Endothelial cell of umbilical vein (primary cell): ENCODE measurements around the gene RAD18. TPM values are rescaled to one million over a fixed set of nuclear protein-coding genes. Genes with fewer than 3 reads are reported as not detected.

Source experiments
- BruUV-seq: library from RNA; stranded (reverse); fragments of 400-500 nt; replicated peaks from 2 replicates; lab custom pipeline; 2021; lab: Mats Ljungman, UMichigan
- CTCF ChIA-PET: fragments of 300-600, 350-600 bp; sonication (Branson Sonifier 250); formaldehyde crosslinking; loops from one replicate; lab custom pipeline; 2021; ENCODE audit warnings: antibody characterized with exemption, inconsistent platforms; lab: Charles Lee
- POLR2A ChIA-PET: fragments of 300-600, 350-600 bp; sonication (Branson Sonifier 250); formaldehyde crosslinking; loops from one replicate; lab custom pipeline; 2021; ENCODE audit warnings: antibody characterized with exemption, inconsistent platforms; lab: Charles Lee
- DNase-seq: peaks from one replicate; pipeline ENCODE4 v3.0.0-alpha.2; 2011; ENCODE audit warnings: low read depth, low spot score
- FAIRE-seq: peaks from 2 replicates; lab custom pipeline; 2011; peaks lifted over from hg19 to GRCh38; lab: Jason Lieb, UNC
- H2AFZ ChIP-seq: 2 replicates; pipeline ENCODE4 v1.6.0; 2012; ENCODE audit warnings: low read depth, low read length, control low read depth, inconsistent platforms
- H3K27ac ChIP-seq: 2 replicates; pipeline ENCODE4 v1.5.1; 2011; ENCODE audit warnings: low read depth, mild to moderate bottlenecking, control low read depth, low read length, moderate library complexity; ENCODE audit not compliant: insufficient read depth
- H3K27me3 ChIP-seq, 2 experiments: 2 replicates each; pipeline versions ENCODE4 v1.6.0 to v1.6.1; 2011; ENCODE audit warnings: low read length in 2 of 2, mixed read lengths in 1 of 2; ENCODE audit not compliant: control insufficient read depth in 2 of 2, insufficient read depth in 2 of 2
- H3K36me3 ChIP-seq, 2 experiments: 2 replicates in 1 of 2; 3 replicates in 1 of 2; pipeline ENCODE4 v1.5.1; 2011; ENCODE audit warnings: low read length in 2 of 2, mild to moderate bottlenecking in 1 of 2, moderate library complexity in 1 of 2; ENCODE audit not compliant: control insufficient read depth in 2 of 2, insufficient read depth in 2 of 2; ENCODE audit errors: extremely low read depth in 1 of 2
- H3K4me1 ChIP-seq: 3 replicates; pipeline ENCODE4 v1.5.1; 2011; ENCODE audit warnings: mild to moderate bottlenecking, low read length; ENCODE audit not compliant: control insufficient read depth, insufficient read depth; ENCODE audit errors: extremely low read depth
- H3K4me2 ChIP-seq: 2 replicates; pipeline ENCODE4 v1.6.1; 2011; ENCODE audit warnings: low read length, control low read depth, mixed read lengths; ENCODE audit not compliant: insufficient read depth
- H3K4me3 ChIP-seq, 3 experiments: fragments of 200-600 bp in 1 of 3; sonication (generic), shearing (Covaris generic) in 1 of 3; replicated peaks in 1 of 3; 2 replicates each; pipeline ENCODE4 v1.5.1; 2011 to 2016; ENCODE audit warnings: control low read depth in 3 of 3, low read length in 3 of 3, mild to moderate bottlenecking in 2 of 3, inconsistent platforms in 1 of 3, low read depth in 1 of 3, moderate library complexity in 1 of 3; ENCODE audit not compliant: insufficient read depth in 1 of 3
- H3K79me2 ChIP-seq: 2 replicates; pipeline ENCODE4 v1.6.0; 2012; ENCODE audit warnings: low read length, inconsistent platforms; ENCODE audit not compliant: control insufficient read depth, insufficient read depth
- H3K9ac ChIP-seq: replicated peaks from 2 replicates; pipeline ENCODE3; 2011; ENCODE audit warnings: low read length, control low read depth; ENCODE audit not compliant: insufficient read depth; ENCODE audit errors: extremely low read depth
- H3K9me1 ChIP-seq: replicated peaks from 3 replicates; pipeline ENCODE4 v1.6.0; 2011; ENCODE audit warnings: mild to moderate bottlenecking, low read length; ENCODE audit not compliant: control insufficient read depth, insufficient read depth; ENCODE audit errors: extremely low read depth
- H3K9me3 ChIP-seq: replicated peaks from 2 replicates; pipeline ENCODE4 v1.5.1; 2012; ENCODE audit warnings: low read length, inconsistent platforms; ENCODE audit not compliant: control insufficient read depth, insufficient read depth
- H4K20me1 ChIP-seq: replicated peaks from 2 replicates; pipeline ENCODE3; 2011; ENCODE audit warnings: mild to moderate bottlenecking, low read length; ENCODE audit not compliant: control insufficient read depth, insufficient read depth; ENCODE audit errors: extremely low read depth
- EZH2 ChIP-seq: IDR thresholded peaks from 2 replicates; pipeline ENCODE4 v1.6.1; 2012; ENCODE audit warnings: borderline replicate concordance, low read depth, mild to moderate bottlenecking, moderate library complexity, low read length, inconsistent platforms; ENCODE audit not compliant: severe bottlenecking
- FOS ChIP-seq: IDR thresholded peaks from 2 replicates; pipeline ENCODE4 v1.6.1; 2011; ENCODE audit warnings: mild to moderate bottlenecking, low read length, moderate library complexity, borderline replicate concordance; ENCODE audit not compliant: insufficient read depth
- GATA2 ChIP-seq: IDR thresholded peaks from 2 replicates; pipeline ENCODE4 v1.7.0; 2011; ENCODE audit warnings: low read depth, mild to moderate bottlenecking, moderate library complexity, mixed read lengths, low read length; ENCODE audit not compliant: insufficient read length, insufficient read depth
- JUN ChIP-seq: IDR thresholded peaks from 2 replicates; pipeline ENCODE4 v1.6.1; 2011; ENCODE audit warnings: borderline replicate concordance, low read depth; ENCODE audit not compliant: insufficient read length, insufficient read depth
- MYC ChIP-seq: IDR thresholded peaks from one replicate; pipeline ENCODE4 v1.6.1; 2011; ENCODE audit warnings: mild to moderate bottlenecking, low read depth, low read length
- POLR2A ChIP-seq: IDR thresholded peaks from 2 replicates; pipeline ENCODE4 v1.6.1; 2012; ENCODE audit warnings: low read depth, mild to moderate bottlenecking, control low read depth, low read length
- POLR2AphosphoS5 ChIP-seq: IDR thresholded peaks from 2 replicates; pipeline ENCODE4 v1.6.1; 2012; ENCODE audit warnings: low read depth, mild to moderate bottlenecking, control low read depth, low read length, moderate library complexity; ENCODE audit not compliant: insufficient read depth
- dilution Hi-C: fragments of 300-500 bp; cut with MboI; formaldehyde crosslinking; loops from one replicate; pipeline ENCODE4 v1.15.0; 2019; ENCODE audit warnings: low sequenced_read_pairs; ENCODE audit not compliant: extremely low pct_ligation_motif_present
- intact Hi-C: fragments of 100-400 bp; cut with micrococcal nuclease; formaldehyde crosslinking; loops from one replicate; pipeline ENCODE4 v1.10.0; 2022
- polyA plus RNA-seq, 4 experiments: library from polyadenylated mRNA; depleted of rRNA in 3 of 4; stranded (reverse) in 3 of 4; unstranded in 1 of 4; fragments of >200 nt; gene quantifications; 2 replicates each; pipeline versions ENCODE4 v1.2.1 to v1.2.3, GENCODE V29; 2011 to 2012; ENCODE audit warnings: missing spikeins in 1 of 4
- total RNA-seq: library from RNA; stranded (reverse); gene quantifications from 2 replicates; pipeline ENCODE4 v1.2.3, GENCODE V29; 2021
- TF ChIP-seq, protein P1 (sequence below): IDR thresholded peaks from 2 replicates; pipeline ENCODE4 v1.6.1; 2011; ENCODE audit not compliant: insufficient read depth, insufficient read length
- TF ChIP-seq, protein P2 (sequence below), 2 donors: IDR thresholded peaks; 1 replicate in 1 of 2; 2 replicates in 1 of 2; pipeline ENCODE4 v1.5.1; 2011; ENCODE audit warnings: low read length in 2 of 2, mild to moderate bottlenecking in 2 of 2, moderate library complexity in 2 of 2, control low read depth in 1 of 2, inconsistent platforms in 1 of 2, low read depth in 1 of 2; ENCODE audit not compliant: insufficient read depth in 1 of 2; ENCODE audit errors: extremely low read depth in 1 of 2

RAD18 gene
- total and polyA plus RNA-seq, 2 donors (not counting 3 experiments of a cell fraction or from before 2014, with no cell fraction given), result 7.9 to 23.8 TPM

DNA sequence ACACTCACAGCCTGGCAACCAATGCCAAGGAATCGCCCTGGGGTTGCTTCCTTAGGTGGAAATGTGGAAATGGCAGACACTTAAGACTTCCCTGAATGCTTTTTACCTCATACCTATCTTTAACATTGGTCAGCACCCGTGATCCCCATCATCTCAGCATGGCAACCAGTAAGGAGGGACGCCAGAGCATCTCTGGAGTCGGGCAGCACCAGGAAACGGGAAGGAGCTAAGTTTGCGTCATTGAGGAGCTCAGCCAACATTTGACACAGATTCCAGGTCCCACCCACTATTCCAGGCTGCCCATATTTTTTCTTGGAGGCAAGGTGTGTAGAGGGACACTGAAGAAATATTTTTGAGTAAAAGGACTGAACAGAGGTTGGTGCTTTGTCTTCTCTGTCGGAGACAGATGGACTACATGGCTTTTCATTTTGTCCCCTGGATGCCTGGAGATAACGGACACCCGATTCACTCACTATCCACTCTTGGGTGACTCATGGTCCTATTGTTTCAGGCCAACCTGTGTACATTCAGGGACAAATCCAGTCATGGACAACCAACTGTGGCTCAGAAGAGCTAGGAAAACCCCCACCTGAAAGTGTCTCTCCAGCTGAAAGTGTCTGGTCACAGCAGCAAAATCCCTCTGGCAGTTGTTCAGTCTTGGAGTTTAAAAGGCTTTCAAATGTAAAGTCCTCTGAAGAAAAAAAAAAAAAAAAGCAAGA is 123.5 kb downstream of the RAD18 start:
- H3K9ac ChIP-seq, result no peak overlapping the region
- no peaks in the 10 kb centered on the region for H3K4me1 ChIP-seq
- no peaks in the 10 kb centered on the region for H3K36me3 ChIP-seq
- BruUV-seq, result no TSS peak
- FAIRE-seq (no peak), DNase-seq (no peak)
- no peak overlapping the region for H2AFZ ChIP-seq
- H3K9me1 ChIP-seq, result no peaks in the 10 kb centered on the region
- no peaks in the 10 kb centered on the region for H3K27me3 ChIP-seq
- no peaks in the 10 kb centered on the region for H4K20me1 ChIP-seq
- TF ChIP-seq GATA2 (no peak), MYC (no peak), JUN (no peak), POLR2A (no peak)
- dilution Hi-C loops (no loop called here), intact Hi-C loops (no loop called here)
- ChIA-PET POLR2A (no interaction called here), CTCF (interaction anchor here (0.6 to 1.9 kb wide), 3 partner anchors 9 to 70 kb away, joined by 4 to 6 read pairs (median 4); partner anchors contain the start of gene OXTR)
- no peaks in the 10 kb centered on the region for H3K9me3 ChIP-seq
- no peak overlapping the region for H3K4me2 ChIP-seq
- H3K4me3 ChIP-seq, result no peak overlapping the region
- no peak overlapping the region for H3K27ac ChIP-seq
- H3K79me2 ChIP-seq, result no peaks in the 10 kb centered on the region

DNA sequence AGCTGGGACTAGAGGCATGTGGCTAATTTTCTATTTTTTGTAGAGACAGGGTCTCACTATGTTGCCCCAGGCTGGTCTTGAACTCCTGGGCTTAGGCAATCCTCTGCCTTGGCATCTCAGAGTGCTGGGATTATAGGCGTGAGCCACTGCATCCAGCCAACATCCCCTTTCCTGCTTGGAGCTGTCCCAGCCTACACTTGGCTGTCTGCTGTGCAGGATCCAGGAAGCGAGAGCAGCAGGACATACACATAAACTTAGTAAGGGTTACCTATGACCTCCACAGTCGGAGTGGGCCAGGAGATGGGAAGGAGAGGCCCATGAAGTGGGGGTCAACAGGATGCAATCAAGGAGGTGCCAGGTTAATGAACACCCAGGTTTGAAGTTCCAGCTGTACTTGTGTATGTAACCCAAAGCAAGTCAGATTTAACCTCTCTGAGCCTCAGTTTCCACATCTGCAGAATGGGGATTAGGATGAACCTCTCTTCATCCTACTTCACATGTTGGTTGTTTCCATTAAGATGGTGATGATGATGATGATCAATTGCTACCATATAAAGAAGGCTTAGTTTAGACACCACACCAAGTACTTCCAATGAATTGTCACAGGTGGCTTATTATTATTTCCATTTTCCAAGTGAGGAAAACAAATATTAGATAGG is 124.4 kb downstream of the RAD18 start:
- Histone ChIP-seq H3K9ac (no peak overlapping the region), H3K4me3 (no peak overlapping the region), H3K27ac (no peak overlapping the region), H4K20me1 (no peaks in the 10 kb centered on the region), H3K9me3 (no peaks in the 10 kb centered on the region), H3K4me2 (no peak overlapping the region), H3K27me3 (no peaks in the 10 kb centered on the region), H3K4me1 (no peaks in the 10 kb centered on the region), H2AFZ (no peak overlapping the region), H3K79me2 (no peaks in the 10 kb centered on the region), H3K9me1 (no peaks in the 10 kb centered on the region), H3K36me3 (no peaks in the 10 kb centered on the region)
- CTCF ChIA-PET, result no interaction called here
- BruUV-seq, result no TSS peak
- TF ChIP-seq, protein P1, sequence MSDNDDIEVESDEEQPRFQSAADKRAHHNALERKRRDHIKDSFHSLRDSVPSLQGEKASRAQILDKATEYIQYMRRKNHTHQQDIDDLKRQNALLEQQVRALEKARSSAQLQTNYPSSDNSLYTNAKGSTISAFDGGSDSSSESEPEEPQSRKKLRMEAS, result no peak
- no peak for TF ChIP-seq FOS
- no peak for TF ChIP-seq GATA2
- TF ChIP-seq POLR2AphosphoS5, result no peak
- no peak for TF ChIP-seq EZH2
- TF ChIP-seq, protein P2, sequence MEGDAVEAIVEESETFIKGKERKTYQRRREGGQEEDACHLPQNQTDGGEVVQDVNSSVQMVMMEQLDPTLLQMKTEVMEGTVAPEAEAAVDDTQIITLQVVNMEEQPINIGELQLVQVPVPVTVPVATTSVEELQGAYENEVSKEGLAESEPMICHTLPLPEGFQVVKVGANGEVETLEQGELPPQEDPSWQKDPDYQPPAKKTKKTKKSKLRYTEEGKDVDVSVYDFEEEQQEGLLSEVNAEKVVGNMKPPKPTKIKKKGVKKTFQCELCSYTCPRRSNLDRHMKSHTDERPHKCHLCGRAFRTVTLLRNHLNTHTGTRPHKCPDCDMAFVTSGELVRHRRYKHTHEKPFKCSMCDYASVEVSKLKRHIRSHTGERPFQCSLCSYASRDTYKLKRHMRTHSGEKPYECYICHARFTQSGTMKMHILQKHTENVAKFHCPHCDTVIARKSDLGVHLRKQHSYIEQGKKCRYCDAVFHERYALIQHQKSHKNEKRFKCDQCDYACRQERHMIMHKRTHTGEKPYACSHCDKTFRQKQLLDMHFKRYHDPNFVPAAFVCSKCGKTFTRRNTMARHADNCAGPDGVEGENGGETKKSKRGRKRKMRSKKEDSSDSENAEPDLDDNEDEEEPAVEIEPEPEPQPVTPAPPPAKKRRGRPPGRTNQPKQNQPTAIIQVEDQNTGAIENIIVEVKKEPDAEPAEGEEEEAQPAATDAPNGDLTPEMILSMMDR (IDR thresholded peaks at IDR 0.05; ENCODE audit: extremely low read depth in 1 of 2, insufficient read depth in 1 of 2, low read depth in 1 of 2, low read length in 2 of 2), result no peak
- no peak for TF ChIP-seq POLR2A
- POLR2A ChIA-PET, result no interaction called here
- intact Hi-C loops, result no loop called here
- FAIRE-seq, result no peak
- DNase-seq, result no peak
- dilution Hi-C loops, result no loop called here
